Activated CD8-positive, alpha-beta memory T cell treated with anti-CD3 and anti-CD28 coated beads for 36 hours (primary cell): ENCODE results near the gene MGLL. TPM values are rescaled to one million over a fixed set of nuclear protein-coding genes. Genes with fewer than 3 reads are reported as not detected.

Experiments used
- CTCF ChIA-PET: fragments of 350-600 bp; sonication (Branson Sonifier 250); formaldehyde crosslinking; loops from one replicate; lab custom pipeline; 2021; ENCODE audit warnings: antibody characterized with exemption; lab: Charles Lee
- POLR2A ChIA-PET: fragments of 350-600 bp; sonication (Branson Sonifier 250); formaldehyde crosslinking; loops from one replicate; lab custom pipeline; 2021; ENCODE audit warnings: antibody characterized with exemption; lab: Charles Lee
- total RNA-seq, 2 experiments: library from RNA; stranded (reverse); gene quantifications; one replicate each; pipeline ENCODE4 v1.2.3, GENCODE V29; 2021

MGLL gene
- total RNA-seq, 2 experiments from 2014 or later: 2.2 to 4.9 TPM

DNA sequence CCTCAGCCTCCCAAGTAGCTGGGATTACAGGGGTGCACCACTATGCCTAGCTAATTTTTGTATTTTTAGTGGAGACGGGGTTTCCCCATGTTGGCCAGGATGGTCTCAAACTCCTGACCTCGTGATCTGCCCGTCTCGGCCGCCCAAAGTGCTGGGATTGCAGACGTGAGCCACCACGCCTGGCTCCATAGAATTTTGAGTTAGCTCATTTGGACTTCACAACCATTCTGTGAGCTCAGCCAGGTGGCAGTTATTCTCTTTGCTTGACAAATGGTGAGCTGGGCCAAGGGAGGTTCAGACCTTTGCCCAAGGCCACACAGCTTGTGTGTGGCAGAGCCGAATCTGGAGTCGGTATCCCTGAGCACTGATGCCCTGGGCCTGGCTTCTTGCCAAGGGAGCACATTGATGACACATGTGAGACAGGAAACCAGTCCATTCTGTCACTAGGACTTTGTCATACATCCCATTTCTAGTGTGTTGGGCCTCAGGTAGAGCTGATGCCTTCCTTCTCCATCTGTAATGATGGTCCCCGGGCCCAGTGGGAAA is 175.7 kb downstream of the MGLL start:
- POLR2A ChIA-PET: no interaction called here
- CTCF ChIA-PET: interaction anchor here (0.6 to 1.2 kb wide), 2 partner anchors 50 to 68 kb away, joined by 3 read pairs; no protein-coding TSS in a partner anchor

DNA sequence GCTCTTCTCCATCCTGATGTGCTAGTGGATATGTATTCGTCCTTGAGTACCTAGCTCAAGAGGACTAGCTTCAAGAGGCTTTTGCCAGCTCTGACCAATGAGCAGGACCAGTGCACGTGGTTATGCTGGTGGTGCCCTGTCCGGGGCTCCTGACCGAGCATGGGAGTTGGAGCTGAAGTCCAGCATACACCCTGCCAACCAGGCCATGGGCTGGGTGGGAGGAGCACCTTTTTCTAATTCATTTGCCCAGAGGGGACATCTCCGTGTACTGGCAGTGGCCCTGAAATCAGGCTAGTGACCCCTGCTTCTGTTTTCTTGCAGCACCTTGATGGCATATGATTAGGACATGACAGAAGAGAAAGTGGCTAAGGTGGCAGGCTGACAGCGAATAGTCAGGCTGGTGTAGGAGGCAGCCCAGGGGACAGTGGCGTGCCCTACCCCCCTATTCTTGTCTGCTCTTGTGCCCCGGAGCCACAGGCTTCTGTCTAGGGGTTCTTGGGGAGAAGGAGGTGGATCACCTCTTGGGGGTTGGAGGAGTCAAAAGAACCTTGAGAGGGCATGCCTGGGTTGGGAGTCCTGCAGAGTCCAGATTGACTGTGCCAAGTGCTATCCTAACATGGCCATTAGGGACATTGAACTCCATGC is 176.8 kb downstream of the MGLL start:
- ChIA-PET CTCF (interaction anchor here (1.2 kb wide), 1 partner anchor 67 kb away, joined by 3 read pairs; no protein-coding TSS in a partner anchor), POLR2A (no interaction called here)

DNA sequence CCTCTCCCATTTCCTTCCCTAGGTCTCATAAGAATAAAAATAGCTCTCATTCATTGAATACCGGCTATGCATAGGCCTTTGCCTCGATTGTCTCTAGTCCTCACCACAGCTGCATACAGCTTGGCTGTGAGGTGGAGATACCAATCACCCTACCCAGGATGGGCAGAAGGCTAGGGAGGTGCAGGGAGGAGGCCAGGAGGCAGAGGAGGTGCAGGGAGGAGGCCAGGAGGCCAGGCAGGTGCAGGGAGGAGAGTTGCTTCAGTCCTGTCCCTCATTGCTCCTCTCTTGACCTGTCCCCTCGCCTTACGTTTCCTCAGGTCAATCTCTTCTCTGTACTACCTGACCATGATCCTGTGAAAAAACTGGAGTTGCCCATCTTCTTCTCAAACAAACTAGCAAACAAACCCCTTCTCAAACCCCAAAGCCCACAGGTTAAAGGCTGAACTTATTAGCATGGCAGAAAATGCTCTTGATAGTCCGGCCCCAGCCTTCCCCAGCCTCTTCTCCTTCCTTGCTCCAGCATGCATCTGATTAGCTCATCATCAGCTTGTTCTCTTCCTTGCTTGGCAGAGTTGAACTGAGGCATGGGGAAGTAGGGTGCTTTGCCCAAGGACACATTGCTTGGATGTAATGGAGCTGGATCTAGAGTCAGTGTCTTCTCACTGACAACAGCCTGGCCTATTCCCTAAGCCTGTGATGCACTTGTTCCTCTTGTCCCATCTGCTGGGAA is 177.5 kb downstream of the MGLL start:
- POLR2A ChIA-PET: no interaction called here
- CTCF ChIA-PET: no interaction called here

DNA sequence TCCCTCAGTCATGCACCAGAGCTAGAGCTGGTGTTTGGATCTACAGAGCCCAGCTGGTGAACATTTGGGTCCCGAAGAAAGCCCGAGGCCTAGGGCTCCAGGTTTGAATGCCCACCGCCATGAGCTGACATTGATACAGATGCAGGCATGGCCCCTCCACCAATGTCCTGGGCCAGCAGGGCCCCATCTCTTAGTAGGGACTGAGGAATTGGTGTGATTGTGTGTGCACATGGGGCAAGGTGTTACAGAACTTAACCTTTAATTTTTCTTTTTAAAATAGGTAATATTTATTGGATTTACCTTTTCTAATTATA is 182.3 kb downstream of the MGLL start:
- ChIA-PET CTCF (no interaction called here), POLR2A (no interaction called here)

DNA sequence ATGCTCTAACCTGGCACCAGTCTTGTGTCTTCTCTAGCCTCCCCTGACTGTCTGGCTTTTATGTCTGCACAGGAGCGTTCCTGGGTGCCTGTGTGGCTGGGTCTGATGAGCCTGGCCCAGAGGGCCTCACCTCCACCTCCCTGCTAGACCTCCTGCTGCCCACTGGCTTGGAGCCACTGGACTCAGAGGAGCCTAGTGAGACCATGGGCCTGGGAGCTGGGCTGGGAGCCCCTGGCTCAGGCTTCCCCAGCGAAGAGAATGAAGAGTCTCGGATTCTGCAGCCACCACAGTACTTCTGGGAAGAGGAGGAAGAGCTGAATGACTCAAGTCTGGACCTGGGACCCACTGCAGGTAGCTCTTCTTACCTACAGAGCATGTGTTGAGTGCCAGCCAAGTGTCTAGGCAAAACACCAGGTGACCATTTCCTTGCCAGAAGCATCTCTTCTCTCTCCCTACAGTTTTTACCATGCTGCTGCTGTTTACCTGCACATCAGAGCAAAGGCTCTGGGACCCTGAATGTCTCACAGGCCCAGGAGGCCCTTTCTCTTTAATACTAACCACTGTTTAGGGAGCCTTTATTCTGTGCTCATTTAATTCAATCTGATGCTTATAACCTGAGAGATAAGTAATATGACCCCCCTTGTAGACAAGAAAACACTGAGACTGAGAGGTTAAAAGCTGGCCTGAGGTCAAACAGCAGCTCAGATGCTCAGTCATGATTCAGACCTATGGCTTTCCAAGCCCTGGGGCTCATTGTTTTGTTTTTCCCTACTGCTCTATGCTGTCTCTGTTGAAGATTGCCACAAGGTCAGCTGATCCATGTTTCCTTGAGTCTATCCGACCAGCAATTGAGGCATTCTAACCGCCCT is 182.9 kb downstream of the MGLL start:
- POLR2A ChIA-PET: no interaction called here
- CTCF ChIA-PET: no interaction called here

Other genes starting within 250 kb of the MGLL start
- gene TPRA1, start 231.8 kb downstream of the MGLL start, total RNA-seq: 10 to 100 TPM; 44.0 to 44.6 TPM
- 100 to 1,000 TPM; 297 to 303 TPM for gene MCM2, start 224.1 kb downstream of the MGLL start, total RNA-seq
- gene PODXL2, start 193.3 kb downstream of the MGLL start, total RNA-seq: 1 to 10 TPM; 1.5 to 1.7 TPM
- 10 to 100 TPM; 11.3 to 13.1 TPM for gene ABTB1, start 149.6 kb downstream of the MGLL start, total RNA-seq
- not detected for gene KBTBD12, start 92.7 kb upstream of the MGLL start, total RNA-seq
- gene SEC61A1, start 229.9 kb upstream of the MGLL start, total RNA-seq: 100 to 1,000 TPM; 189 to 191 TPM